ENCODE data around the gene NIPSNAP2.
A peak's percentile ranks its signal among the peaks of the same experiment; 100 is the strongest.

GRCh38 chr7:55964261-55965099 is at the start of gene NIPSNAP2:
- TF ChIP-seq, protein P1, sequence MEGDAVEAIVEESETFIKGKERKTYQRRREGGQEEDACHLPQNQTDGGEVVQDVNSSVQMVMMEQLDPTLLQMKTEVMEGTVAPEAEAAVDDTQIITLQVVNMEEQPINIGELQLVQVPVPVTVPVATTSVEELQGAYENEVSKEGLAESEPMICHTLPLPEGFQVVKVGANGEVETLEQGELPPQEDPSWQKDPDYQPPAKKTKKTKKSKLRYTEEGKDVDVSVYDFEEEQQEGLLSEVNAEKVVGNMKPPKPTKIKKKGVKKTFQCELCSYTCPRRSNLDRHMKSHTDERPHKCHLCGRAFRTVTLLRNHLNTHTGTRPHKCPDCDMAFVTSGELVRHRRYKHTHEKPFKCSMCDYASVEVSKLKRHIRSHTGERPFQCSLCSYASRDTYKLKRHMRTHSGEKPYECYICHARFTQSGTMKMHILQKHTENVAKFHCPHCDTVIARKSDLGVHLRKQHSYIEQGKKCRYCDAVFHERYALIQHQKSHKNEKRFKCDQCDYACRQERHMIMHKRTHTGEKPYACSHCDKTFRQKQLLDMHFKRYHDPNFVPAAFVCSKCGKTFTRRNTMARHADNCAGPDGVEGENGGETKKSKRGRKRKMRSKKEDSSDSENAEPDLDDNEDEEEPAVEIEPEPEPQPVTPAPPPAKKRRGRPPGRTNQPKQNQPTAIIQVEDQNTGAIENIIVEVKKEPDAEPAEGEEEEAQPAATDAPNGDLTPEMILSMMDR (conservative IDR thresholded peaks at IDR 0.05): peak; percentile 99
- TF ChIP-seq ZFX (IDR thresholded peaks at IDR 0.05): peak; percentile 98

Data from C4-2B (cell line).